Measurements from ENCODE around the gene ELK4. TPM values are rescaled to one million over a fixed set of nuclear protein-coding genes. Genes with fewer than 3 reads are reported as not detected.

Gene ELK4
- total RNA-seq, 1 donor from 2014 or later: 71.5 TPM

DNA sequence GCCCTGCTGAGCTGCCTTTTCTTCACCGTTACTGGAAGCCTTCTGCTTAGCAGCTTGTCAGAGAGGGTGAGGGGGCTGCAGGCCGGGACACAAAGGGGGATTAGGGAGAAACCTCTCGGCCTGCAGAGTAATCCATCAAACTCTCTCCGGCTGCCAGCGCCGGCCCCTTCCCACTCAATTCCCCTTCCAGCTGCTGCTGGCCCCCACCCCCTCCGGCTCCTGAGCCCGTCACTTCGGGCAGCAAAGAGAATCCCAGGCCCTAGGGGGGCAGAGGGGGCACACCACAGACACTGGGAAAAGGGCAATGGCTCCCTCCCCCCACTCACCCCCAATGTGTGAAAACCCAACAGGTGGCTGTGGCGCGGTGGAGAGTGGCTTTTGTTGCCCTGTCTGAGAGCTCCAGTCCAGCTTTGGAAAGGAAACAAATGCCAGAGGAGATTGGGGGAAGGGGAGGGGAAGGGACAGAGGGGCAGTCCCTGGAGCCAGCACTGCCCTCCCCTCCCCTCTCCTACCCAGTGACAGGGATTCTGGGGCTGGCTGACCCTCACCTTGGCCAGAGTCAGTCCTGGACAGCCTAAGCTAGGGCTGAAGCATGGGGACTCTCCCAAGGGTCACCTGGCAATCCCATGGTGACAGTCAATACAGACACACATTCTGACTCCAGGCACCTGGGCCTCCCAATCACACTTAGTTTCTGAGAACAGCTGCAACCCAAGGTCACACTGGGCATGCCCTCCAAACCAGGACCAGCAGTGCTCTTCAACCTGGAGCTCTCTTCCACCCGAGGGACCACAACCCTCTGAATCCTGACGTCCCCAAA lies 39.0 kb upstream of the ELK4 start:
- Histone ChIP-seq H3K36me3 (no peaks in the 10 kb centered on the region), H3K4me3 (no peak overlapping the region), H3K9me3 (no peaks in the 10 kb centered on the region), H3K4me1 (no peaks in the 10 kb centered on the region), H3K27ac (no peak overlapping the region), H3K27me3 (no peaks in the 10 kb centered on the region)
- ATAC-seq: no peak
- DNase-seq: no peak
- intact Hi-C loops (cut with DNase I): no loop called here
- TF ChIP-seq, protein P1, sequence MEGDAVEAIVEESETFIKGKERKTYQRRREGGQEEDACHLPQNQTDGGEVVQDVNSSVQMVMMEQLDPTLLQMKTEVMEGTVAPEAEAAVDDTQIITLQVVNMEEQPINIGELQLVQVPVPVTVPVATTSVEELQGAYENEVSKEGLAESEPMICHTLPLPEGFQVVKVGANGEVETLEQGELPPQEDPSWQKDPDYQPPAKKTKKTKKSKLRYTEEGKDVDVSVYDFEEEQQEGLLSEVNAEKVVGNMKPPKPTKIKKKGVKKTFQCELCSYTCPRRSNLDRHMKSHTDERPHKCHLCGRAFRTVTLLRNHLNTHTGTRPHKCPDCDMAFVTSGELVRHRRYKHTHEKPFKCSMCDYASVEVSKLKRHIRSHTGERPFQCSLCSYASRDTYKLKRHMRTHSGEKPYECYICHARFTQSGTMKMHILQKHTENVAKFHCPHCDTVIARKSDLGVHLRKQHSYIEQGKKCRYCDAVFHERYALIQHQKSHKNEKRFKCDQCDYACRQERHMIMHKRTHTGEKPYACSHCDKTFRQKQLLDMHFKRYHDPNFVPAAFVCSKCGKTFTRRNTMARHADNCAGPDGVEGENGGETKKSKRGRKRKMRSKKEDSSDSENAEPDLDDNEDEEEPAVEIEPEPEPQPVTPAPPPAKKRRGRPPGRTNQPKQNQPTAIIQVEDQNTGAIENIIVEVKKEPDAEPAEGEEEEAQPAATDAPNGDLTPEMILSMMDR (IDR thresholded peaks at IDR 0.05): no peak

DNA sequence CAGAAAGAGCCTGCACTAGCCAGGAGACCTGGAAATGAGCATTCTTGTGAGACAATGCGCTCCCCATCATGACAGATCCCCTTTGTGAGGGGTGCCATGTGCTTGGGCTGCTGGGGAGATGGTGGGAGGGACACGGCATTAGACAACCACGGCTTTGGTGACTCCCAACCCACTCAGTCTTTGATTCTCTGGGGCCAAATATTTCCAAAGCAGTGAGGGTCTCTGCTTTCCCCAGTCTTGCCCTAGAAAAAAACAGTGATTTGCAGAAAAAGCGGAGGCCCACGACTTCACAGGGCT lies 38.3 kb upstream of the ELK4 start:
- no peaks in the 10 kb centered on the region for H3K36me3 ChIP-seq
- ATAC-seq (no peak), DNase-seq (no peak)
- no peaks in the 10 kb centered on the region for H3K27me3 ChIP-seq
- no peaks in the 10 kb centered on the region for H3K4me1 ChIP-seq
- TF ChIP-seq, protein P1 (IDR thresholded peaks at IDR 0.05): no peak
- no peak overlapping the region for H3K4me3 ChIP-seq
- H3K9me3 ChIP-seq: no peaks in the 10 kb centered on the region
- no peak overlapping the region for H3K27ac ChIP-seq
- intact Hi-C loops (cut with DNase I): no loop called here

DNA sequence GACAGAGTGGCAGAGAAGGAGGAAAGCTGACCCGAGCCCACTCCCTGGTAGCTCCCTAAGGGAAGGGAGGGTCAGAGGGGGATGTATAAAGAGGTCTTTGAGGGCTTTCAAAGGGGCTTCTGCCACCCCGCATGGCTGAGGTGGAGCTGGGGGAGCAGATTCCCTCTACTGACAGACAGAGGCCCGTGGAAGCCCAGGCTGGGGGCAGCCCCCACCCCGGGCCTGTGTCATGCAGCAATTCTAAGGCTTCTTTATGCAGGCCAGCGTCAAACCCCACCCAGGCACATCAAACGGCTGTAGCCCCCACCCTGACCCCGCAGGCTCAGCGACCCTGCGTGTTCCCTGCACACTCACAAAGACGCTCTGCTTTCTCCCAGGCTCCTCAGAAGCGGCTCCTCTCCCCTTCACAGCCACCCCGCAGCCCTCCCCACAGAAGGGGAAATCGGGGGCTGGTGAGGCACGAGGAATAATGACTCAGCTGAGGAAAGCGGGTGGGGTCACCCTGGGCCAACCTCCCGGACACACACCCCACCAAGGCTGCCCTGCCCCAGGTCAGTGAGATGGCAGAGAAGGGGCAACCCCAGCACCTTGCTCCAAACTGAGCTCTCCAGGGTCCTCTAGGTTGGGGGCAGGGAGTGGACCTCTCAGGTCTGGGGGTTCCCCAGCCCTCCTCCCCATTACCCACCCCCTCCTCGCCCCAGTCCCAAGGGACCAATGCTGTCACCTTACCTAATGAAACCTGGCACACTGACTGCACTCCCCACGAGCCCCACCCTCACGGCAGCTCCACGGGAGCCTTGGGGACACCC lies 37.7 kb upstream of the ELK4 start:
- ATAC-seq: peak; percentile 51
- H3K27me3 ChIP-seq: no peaks in the 10 kb centered on the region
- no peak overlapping the region for H3K4me3 ChIP-seq
- no peaks in the 10 kb centered on the region for H3K4me1 ChIP-seq
- intact Hi-C loops (cut with DNase I): loop anchor here (10.0 kb wide), 1 partner anchor 45 kb away; no protein-coding TSS in a partner anchor
- H3K9me3 ChIP-seq: no peaks in the 10 kb centered on the region
- TF ChIP-seq, protein P1 (IDR thresholded peaks at IDR 0.05): no peak
- no peak for DNase-seq
- no peak overlapping the region for H3K27ac ChIP-seq
- no peaks in the 10 kb centered on the region for H3K36me3 ChIP-seq

DNA sequence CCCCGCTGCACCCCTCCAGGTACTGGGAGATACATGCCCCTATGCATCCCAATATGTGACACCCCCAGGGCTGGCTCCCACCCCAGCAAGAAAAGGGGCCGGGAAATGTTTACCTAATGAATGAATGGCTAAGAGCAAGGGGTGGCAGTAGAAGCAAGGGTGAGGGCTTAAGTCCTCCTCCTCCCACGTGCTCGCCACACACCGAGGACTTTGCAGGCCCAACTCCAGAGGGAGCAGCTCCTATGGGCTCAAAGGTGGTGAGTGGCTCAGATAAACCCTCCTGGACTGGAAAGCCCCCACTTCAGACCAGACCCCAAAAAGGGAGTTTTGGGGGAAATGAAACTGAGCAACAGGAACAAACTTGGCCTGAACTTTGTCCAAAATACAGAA lies 37.1 kb upstream of the ELK4 start:
- ATAC-seq: peak; percentile 49
- Histone ChIP-seq H3K36me3 (no peaks in the 10 kb centered on the region), H3K9me3 (no peaks in the 10 kb centered on the region), H3K4me1 (no peaks in the 10 kb centered on the region), H3K4me3 (no peak overlapping the region), H3K27me3 (no peaks in the 10 kb centered on the region), H3K27ac (no peak overlapping the region)
- TF ChIP-seq, protein P1 (IDR thresholded peaks at IDR 0.05): no peak
- intact Hi-C loops (cut with DNase I): loop anchor here (10.0 kb wide), 1 partner anchor 46 kb away; no protein-coding TSS in a partner anchor
- no peak for DNase-seq

DNA sequence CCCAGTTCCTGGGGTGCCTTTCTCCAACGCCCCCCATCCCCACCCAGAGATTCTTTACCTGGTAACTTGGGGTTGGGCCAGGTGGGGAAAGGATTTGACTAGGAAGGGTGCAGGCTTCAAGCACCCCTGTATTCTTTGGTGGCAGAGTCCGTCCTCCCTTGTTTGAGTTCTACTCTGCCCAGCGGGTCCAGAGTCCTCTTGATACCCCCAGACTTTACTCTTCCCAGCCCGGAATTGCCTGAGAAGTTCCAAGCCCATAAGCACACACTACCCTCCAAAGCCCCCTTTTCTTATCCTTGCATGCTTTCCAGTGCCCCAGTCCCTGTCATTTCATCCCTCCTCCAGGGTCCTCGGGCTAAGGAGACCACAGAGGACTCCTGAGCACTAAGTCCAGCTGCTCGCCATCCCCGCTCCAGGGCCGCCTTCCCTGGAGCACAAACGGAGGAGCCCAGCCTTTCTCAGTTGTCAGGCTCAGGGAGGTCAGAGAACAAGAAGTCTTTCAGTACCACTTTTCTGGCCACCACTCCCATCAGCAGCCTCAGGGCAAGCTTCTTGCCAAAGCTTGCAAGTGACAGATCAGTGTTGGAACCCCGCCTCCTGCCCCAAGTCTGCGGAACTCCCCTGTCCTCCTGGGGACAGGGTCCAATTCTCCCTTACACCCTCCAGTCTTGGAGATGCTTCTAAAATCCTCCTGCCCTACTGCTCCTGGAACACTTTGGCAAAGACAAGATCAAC lies 36.3 kb upstream of the ELK4 start:
- intact Hi-C loops (cut with DNase I): loop anchor here (10.0 kb wide), 1 partner anchor 47 kb away; no protein-coding TSS in a partner anchor
- Histone ChIP-seq H3K36me3 (no peaks in the 10 kb centered on the region), H3K27ac (no peak overlapping the region), H3K27me3 (no peaks in the 10 kb centered on the region), H3K4me3 (no peak overlapping the region), H3K4me1 (no peaks in the 10 kb centered on the region), H3K9me3 (no peaks in the 10 kb centered on the region)
- TF ChIP-seq, protein P1 (IDR thresholded peaks at IDR 0.05): no peak
- DNase-seq (no peak), ATAC-seq (no peak)
